ENCODE data around the gene ASB2. TPM values are rescaled to one million over a fixed set of nuclear protein-coding genes. Genes with fewer than 3 reads are reported as not detected.
A peak's percentile ranks its signal among the peaks of the same experiment; 100 is the strongest.

The ASB2 gene
- total RNA-seq, 2 experiments from 2014 or later: 26.4 to 29.1 TPM

GRCh38 chr14:93964281-93964680, 12.1 kb downstream of the ASB2 start:
- peaks cover 38% of the 10 kb centered on the region for H3K36me3 Mint-ChIP-seq

GRCh38 chr14:93963692-93964091, 12.7 kb downstream of the ASB2 start:
- H3K4me3 Mint-ChIP-seq: peak overlapping the region; percentile 12
- H3K4me1 Mint-ChIP-seq: peaks cover 72% of the 10 kb centered on the region
- no peak for DNase-seq
- peak overlapping the region; percentile 96 for H3K27ac Mint-ChIP-seq
- H3K27me3 Mint-ChIP-seq: no peaks in the 10 kb centered on the region
- H3K9me3 Mint-ChIP-seq: peaks cover 10% of the 10 kb centered on the region
- peaks cover 42% of the 10 kb centered on the region for H3K36me3 Mint-ChIP-seq

More at GRCh38 chr14:93964281-93964680, 12.1 kb downstream of the ASB2 start:
- Mint-ChIP-seq H3K4me3 (no peak overlapping the region), H3K4me1 (peaks cover 70% of the 10 kb centered on the region), H3K27ac (peak overlapping the region; percentile 11), H3K27me3 (no peaks in the 10 kb centered on the region), H3K9me3 (peaks cover 10% of the 10 kb centered on the region)
- no peak for DNase-seq

- Mint-ChIP-seq H3K36me3 (peaks cover 44% of the 10 kb centered on the region), H3K4me3 (peak overlapping the region; percentile 42), H3K4me1 (peaks cover 77% of the 10 kb centered on the region), H3K27me3 (no peaks in the 10 kb centered on the region), H3K9me3 (peaks cover 10% of the 10 kb centered on the region), H3K27ac (peak overlapping the region; percentile 96)
- DNase-seq: peak; percentile 53
Measured at GRCh38 chr14:93962701-93963601, 13.4 kb downstream of the ASB2 start.

- DNase-seq: no peak
- Mint-ChIP-seq H3K36me3 (peaks cover 50% of the 10 kb centered on the region), H3K4me1 (peaks cover 85% of the 10 kb centered on the region)
Measured at GRCh38 chr14:93961620-93962019, 14.8 kb downstream of the ASB2 start.

GRCh38 chr14:93960774-93961438, 15.5 kb downstream of the ASB2 start:
- Mint-ChIP-seq H3K36me3 (peaks cover 50% of the 10 kb centered on the region), H3K4me1 (peaks cover 86% of the 10 kb centered on the region)

More at GRCh38 chr14:93961620-93962019, 14.8 kb downstream of the ASB2 start:
- Mint-ChIP-seq H3K27me3 (no peaks in the 10 kb centered on the region), H3K9me3 (peaks cover 10% of the 10 kb centered on the region), H3K27ac (peak overlapping the region; percentile 96), H3K4me3 (peak overlapping the region; percentile 19)

GRCh38 chr14:93960108-93960475, 16.3 kb downstream of the ASB2 start:
- peak; percentile 33 for DNase-seq
- Mint-ChIP-seq H3K27me3 (no peaks in the 10 kb centered on the region), H3K36me3 (peaks cover 48% of the 10 kb centered on the region), H3K4me1 (peaks cover 91% of the 10 kb centered on the region), H3K27ac (peak overlapping the region; percentile 100), H3K9me3 (peaks cover 7% of the 10 kb centered on the region), H3K4me3 (peak overlapping the region; percentile 70)

More at GRCh38 chr14:93960774-93961438, 15.5 kb downstream of the ASB2 start:
- Mint-ChIP-seq H3K4me3 (peak overlapping the region; percentile 27), H3K27me3 (no peaks in the 10 kb centered on the region), H3K27ac (peak overlapping the region; percentile 100), H3K9me3 (peaks cover 7% of the 10 kb centered on the region)
- DNase-seq: no peak

GRCh38 chr14:93959239-93960107, 16.9 kb downstream of the ASB2 start:
- DNase-seq: peak; percentile 95
- H3K27ac Mint-ChIP-seq: peak overlapping the region; percentile 100
- peak overlapping the region; percentile 70 for H3K4me3 Mint-ChIP-seq
- no peaks in the 10 kb centered on the region for H3K27me3 Mint-ChIP-seq
- H3K4me1 Mint-ChIP-seq: peaks cover 91% of the 10 kb centered on the region
- H3K36me3 Mint-ChIP-seq: peaks cover 48% of the 10 kb centered on the region
- H3K9me3 Mint-ChIP-seq: peaks cover 1% of the 10 kb centered on the region

GRCh38 chr14:93958567-93959238, 17.7 kb downstream of the ASB2 start:
- peaks cover 1% of the 10 kb centered on the region for H3K9me3 Mint-ChIP-seq
- no peaks in the 10 kb centered on the region for H3K27me3 Mint-ChIP-seq
- H3K4me3 Mint-ChIP-seq: peak overlapping the region; percentile 54
- peaks cover 47% of the 10 kb centered on the region for H3K36me3 Mint-ChIP-seq
- H3K4me1 Mint-ChIP-seq: peaks cover 92% of the 10 kb centered on the region
- DNase-seq: no peak
- peak overlapping the region; percentile 100 for H3K27ac Mint-ChIP-seq

- Mint-ChIP-seq H3K36me3 (peaks cover 43% of the 10 kb centered on the region), H3K27me3 (no peaks in the 10 kb centered on the region), H3K9me3 (peaks cover 1% of the 10 kb centered on the region), H3K4me3 (peak overlapping the region; percentile 84), H3K4me1 (peaks cover 90% of the 10 kb centered on the region), H3K27ac (peak overlapping the region; percentile 100)
- no peak for DNase-seq
Measured at GRCh38 chr14:93957751-93958566, 18.4 kb downstream of the ASB2 start.

- H3K27me3 Mint-ChIP-seq: no peaks in the 10 kb centered on the region
- H3K4me3 Mint-ChIP-seq: peak overlapping the region; percentile 84
- DNase-seq: no peak
- peak overlapping the region; percentile 100 for H3K27ac Mint-ChIP-seq
- H3K4me1 Mint-ChIP-seq: peaks cover 86% of the 10 kb centered on the region
- peaks cover 45% of the 10 kb centered on the region for H3K36me3 Mint-ChIP-seq
- peaks cover 1% of the 10 kb centered on the region for H3K9me3 Mint-ChIP-seq
Measured at GRCh38 chr14:93957333-93957710, 19.0 kb downstream of the ASB2 start.

- H3K9me3 Mint-ChIP-seq: peaks cover 1% of the 10 kb centered on the region
- peak overlapping the region; percentile 100 for H3K27ac Mint-ChIP-seq
- no peaks in the 10 kb centered on the region for H3K27me3 Mint-ChIP-seq
- DNase-seq: no peak
- peaks cover 88% of the 10 kb centered on the region for H3K4me1 Mint-ChIP-seq
- peak overlapping the region; percentile 84 for H3K4me3 Mint-ChIP-seq
- H3K36me3 Mint-ChIP-seq: peaks cover 41% of the 10 kb centered on the region
Measured at GRCh38 chr14:93956514-93957332, 19.6 kb downstream of the ASB2 start.

GRCh38 chr14:93955850-93956481, 20.4 kb downstream of the ASB2 start:
- Mint-ChIP-seq H3K36me3 (peaks cover 36% of the 10 kb centered on the region), H3K4me3 (peak overlapping the region; percentile 84), H3K27me3 (no peaks in the 10 kb centered on the region), H3K27ac (peak overlapping the region; percentile 92), H3K9me3 (peaks cover 1% of the 10 kb centered on the region), H3K4me1 (peaks cover 87% of the 10 kb centered on the region)
- DNase-seq: no peak

Data from activated naive CD8-positive, alpha-beta T cell treated with anti-CD3 and anti-CD28 coated beads for 36 hours (primary cell).